GM18520 (cell line): ENCODE results near the gene TMEM178B.

Experiments
- ATAC-seq: cut with Tn5 transposase; IDR thresholded peaks from one replicate; pipeline ENCODE4 v1.9.1; 2021; ENCODE audit not compliant: unreplicated experiment

The TMEM178B gene

GRCh38 chr7:141262101-141263090, 188.5 kb downstream of the TMEM178B start:
- no peak for ATAC-seq

GRCh38 chr7:141263508-141263907, 189.6 kb downstream of the TMEM178B start:
- ATAC-seq: no peak

DNA sequence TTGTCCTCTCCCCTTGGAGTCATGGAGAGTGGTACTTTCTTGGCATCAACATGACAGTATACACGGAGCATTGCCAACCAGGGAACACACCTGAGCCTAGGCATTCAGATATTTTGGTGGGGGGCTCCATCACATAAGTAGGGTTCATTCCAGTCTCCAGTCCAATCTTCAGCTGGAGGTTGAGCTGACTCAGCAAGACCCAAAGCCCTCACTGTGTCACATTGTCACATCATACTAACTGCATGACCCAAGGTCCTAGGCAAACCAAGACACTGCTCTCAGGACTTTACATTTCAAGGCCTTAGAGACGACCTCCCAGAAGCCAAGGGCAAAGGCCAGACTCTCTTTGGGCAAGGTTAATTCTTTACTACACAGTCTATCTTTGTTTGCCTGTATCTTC, 190.1 kb downstream of the TMEM178B start:
- no peak for ATAC-seq

DNA sequence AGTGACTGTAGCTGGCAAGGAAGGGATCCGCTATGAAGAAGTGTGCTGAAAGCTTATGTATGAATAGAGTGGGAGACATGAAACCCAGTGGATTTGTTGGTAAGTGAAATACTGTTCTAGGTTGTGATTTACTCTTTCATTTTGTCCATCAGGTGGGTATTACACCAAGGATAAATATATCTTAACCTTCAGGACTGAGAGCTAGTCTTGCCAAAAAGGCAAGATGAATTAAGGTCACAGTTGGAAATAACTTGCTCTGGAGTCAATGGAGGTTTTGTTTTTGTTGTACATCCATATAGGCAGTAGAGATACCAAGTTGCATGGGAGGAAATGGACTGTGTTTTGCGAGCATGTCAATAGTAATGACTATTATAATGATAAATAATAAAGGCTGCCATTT, 190.6 kb downstream of the TMEM178B start:
- no peak for ATAC-seq

DNA sequence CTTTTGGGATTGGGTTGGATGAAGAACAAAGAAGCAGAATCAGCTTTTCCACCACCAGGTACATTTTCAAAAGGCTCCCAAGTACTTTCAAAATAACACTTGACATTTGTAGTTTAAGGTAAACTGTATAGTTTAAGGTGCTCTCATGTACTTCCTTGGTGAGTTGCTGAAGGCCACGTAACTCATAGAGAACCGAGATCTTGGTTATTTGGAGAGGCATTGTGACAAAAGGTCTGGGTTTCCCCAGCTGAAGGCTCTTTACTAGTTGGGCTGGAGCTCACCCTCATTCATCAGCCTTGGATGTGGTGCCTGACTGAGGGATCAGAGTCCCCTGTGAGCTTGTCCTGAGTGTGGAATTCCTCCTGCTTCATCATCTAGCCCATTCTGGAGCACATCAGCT, 191.8 kb downstream of the TMEM178B start:
- no peak for ATAC-seq

GRCh38 chr7:141268614-141269013, 194.8 kb downstream of the TMEM178B start:
- ATAC-seq: no peak

GRCh38 chr7:141271451-141271850, 197.6 kb downstream of the TMEM178B start:
- ATAC-seq: no peak

- no peak for ATAC-seq
These were observed 198.6 kb downstream of the TMEM178B start for GRCh38 chr7:141272417-141272816.

DNA sequence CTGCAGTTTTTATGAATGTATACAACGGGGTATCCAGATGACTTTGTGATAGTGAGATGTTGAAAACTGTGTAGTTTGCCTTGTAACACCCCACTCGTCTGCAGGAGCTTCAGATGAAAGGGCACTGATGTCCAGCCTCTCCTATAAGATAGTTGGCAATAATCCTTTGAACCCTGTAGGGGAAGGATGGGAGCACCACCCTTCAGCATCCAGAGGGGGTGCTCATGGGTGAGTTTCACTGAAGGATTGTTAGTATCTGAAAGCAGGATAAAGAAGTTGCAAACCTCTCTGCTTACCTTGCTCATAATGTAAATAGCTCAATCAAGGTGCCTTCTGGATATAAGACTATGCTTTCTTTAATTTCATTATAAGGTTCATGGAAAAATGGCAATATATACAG, 201.5 kb downstream of the TMEM178B start:
- no peak for ATAC-seq

GRCh38 chr7:141276031-141276430, 202.2 kb downstream of the TMEM178B start:
- ATAC-seq: no peak

DNA sequence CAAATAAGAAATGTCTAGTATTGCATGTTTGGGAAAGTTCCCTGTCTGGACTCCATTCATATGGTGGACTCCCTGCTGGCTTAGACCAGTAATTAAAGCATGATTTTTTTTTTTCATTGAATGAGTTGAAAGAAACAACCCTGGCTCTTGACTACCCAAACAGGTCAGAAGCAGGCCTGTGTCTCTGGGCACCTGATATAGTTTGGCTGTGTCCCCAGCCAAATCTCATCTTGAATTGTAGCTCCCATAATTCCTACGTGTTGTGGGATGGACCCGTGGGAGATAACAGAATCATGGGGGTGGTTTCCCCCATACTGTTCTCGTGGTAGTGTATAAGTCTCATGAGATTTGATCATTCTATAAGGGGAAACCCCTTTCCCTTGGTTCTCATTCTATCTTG, 206.2 kb downstream of the TMEM178B start:
- no peak for ATAC-seq

- ATAC-seq: no peak
These were observed 207.4 kb downstream of the TMEM178B start for GRCh38 chr7:141281311-141281710.

- ATAC-seq: no peak
These were observed 212.7 kb downstream of the TMEM178B start for GRCh38 chr7:141286522-141286921.

GRCh38 chr7:141287936-141288335, 214.1 kb downstream of the TMEM178B start:
- ATAC-seq: no peak

GRCh38 chr7:141288626-141289025, 214.8 kb downstream of the TMEM178B start:
- ATAC-seq: no peak

DNA sequence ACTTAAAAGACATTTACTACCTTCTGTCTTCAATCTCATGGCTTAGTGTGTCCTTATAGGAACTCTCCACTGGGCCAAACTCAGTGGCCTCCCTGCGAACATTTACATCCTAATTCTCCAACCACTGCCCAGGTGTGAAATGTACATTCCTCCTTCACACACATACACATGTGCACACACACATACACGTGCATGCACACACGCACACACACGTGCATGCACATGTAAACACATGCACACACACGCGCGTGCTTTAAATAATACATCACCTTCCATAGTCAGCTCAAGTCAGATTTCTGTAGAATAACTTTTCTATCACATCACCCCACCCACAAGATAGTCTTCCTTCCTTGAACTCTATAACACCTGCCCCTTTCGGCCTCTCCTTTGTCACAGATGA, 216.5 kb downstream of the TMEM178B start:
- no peak for ATAC-seq

DNA sequence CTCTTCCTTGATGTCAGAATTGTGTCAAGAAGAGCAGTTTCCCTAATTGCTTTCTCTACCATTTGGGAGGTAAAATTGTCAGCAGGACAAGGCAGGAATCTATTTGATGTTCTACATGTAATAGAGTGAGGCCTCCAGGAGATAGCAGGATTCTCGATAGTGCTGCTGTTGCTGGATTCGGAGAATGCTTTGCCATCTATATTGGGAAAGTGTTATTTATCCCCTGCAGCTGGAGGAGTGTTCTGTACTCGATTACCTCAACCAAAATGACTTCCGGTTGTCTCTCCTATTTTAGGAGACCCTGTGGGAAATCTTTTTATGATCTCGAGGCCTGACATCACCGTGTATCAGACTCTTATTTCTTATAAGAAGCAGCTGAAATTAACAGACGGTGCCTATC, 217.1 kb downstream of the TMEM178B start:
- ATAC-seq: no peak

GRCh38 chr7:141291541-141291940, 217.7 kb downstream of the TMEM178B start:
- ATAC-seq: no peak

DNA sequence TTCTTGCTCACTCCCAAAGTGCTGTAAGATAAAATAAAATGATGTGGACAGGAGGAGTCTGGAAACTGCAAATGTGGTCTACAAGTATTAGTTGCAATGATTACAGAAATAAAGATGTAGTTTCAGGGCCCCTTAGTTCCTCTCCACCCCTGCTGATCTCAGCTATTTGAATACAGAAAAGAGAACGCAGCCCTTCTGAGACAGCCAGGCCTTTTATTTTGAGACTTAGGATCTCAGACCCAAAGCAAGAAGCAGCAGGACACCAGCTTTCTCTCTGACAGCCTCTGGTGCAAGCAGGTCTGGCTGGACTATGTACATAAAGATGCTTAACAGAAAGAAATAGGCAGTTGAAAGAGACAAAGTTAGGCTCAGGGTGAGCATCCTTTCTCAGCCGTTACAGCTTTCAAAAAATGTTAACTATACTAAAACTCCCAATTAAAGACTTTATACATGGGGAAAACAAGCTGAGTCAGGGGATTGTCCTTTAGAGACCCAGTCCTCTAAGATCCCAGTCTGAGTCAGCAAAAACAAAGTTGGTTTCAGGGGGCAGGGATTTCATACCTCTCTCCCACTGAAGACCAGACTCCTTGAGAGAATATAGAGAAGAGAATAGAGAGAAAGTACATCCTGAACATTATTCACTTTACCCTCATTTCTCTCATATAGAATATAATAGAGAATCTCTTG, 220.4 kb downstream of the TMEM178B start:
- no peak for ATAC-seq

GRCh38 chr7:141295367-141295895, 221.6 kb downstream of the TMEM178B start:
- no peak for ATAC-seq

GRCh38 chr7:141300816-141301215, 227.0 kb downstream of the TMEM178B start:
- no peak for ATAC-seq

DNA sequence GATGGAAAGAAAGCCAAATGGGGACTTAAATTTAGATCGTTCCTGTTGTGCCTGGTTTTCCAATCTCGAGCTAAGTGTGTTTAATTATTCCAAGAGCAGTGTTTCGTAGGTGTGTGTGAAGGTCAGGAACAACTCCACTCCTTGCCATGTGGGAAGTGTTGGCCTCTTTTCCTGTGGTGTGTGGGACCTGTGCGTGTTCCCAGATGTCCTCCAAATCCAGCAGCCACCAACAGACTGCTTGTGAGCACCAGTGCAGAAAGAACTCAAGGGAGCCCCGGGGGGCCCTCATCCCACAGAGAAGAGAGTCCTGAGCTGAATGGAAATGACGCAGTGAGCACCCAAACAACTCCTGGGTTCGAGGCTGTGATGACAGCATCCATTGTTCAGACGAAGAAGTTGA, 227.7 kb downstream of the TMEM178B start:
- no peak for ATAC-seq
